Naive thymus-derived CD8-positive, alpha-beta T cell (primary cell): ENCODE data around the gene ZPBP. TPM values are rescaled to one million over a fixed set of nuclear protein-coding genes. Genes with fewer than 3 reads are reported as not detected.
A peak's percentile ranks its signal among the peaks of the same experiment; 100 is the strongest.
"Not testable (repeated sequence)": the region's sequence is repeated elsewhere in the genome, so short reads cannot be mapped to it uniquely, and the experiment has no call there.

Experiments
- ATAC-seq, 2 donors: fragments of 150-1000 bp; cut with Tn5 transposase in 1 of 2; sonication (Bioruptor Pico), chemical (Tn5 transposase) in 1 of 2; 1 replicate in 1 of 2; 2 replicates in 1 of 2; pipeline ENCODE4 v1.10.0; 2021; ENCODE audit warnings: mild to moderate bottlenecking in 2 of 2, moderate library complexity in 2 of 2
- POLR2A ChIA-PET: fragments of 350-600 bp; sonication (Branson Sonifier 250); formaldehyde crosslinking; loops from one replicate; lab custom pipeline; 2021; ENCODE audit warnings: antibody characterized with exemption; lab: Charles Lee
- DNase-seq, 10 donors: peaks; one replicate each; pipeline versions ENCODE4 v3.0.0 to v3.0.0-alpha.2; 2020 to 2022
- H3K27ac Mint-ChIP-seq, 10 donors: one replicate each; pipeline ENCODE4 v1.8.0; 2020 to 2022; ENCODE audit warnings: mild to moderate bottlenecking in 10 of 10, mixed read lengths in 10 of 10, moderate library complexity in 4 of 10, inconsistent platforms in 1 of 10
- H3K27me3 Mint-ChIP-seq, 5 donors: one replicate each; pipeline ENCODE4 v1.8.0; 2021 to 2022; ENCODE audit warnings: mixed read lengths in 5 of 5
- H3K36me3 Mint-ChIP-seq, 3 donors: one replicate each; pipeline ENCODE4 v1.8.0; 2020 to 2022; ENCODE audit warnings: mixed read lengths in 3 of 3, mild to moderate bottlenecking in 2 of 3, inconsistent platforms in 1 of 3
- H3K4me1 Mint-ChIP-seq, 4 donors: one replicate each; pipeline ENCODE4 v1.8.0; 2021 to 2022; ENCODE audit warnings: mixed read lengths in 4 of 4
- H3K4me3 Mint-ChIP-seq, 10 donors: one replicate each; pipeline ENCODE4 v1.8.0; 2020 to 2022; ENCODE audit warnings: mild to moderate bottlenecking in 10 of 10, mixed read lengths in 10 of 10, moderate library complexity in 6 of 10, inconsistent platforms in 1 of 10
- H3K9me3 Mint-ChIP-seq, 9 donors: one replicate each; pipeline ENCODE4 v1.8.0; 2020 to 2022; ENCODE audit warnings: mixed read lengths in 9 of 9, mild to moderate bottlenecking in 3 of 9, inconsistent platforms in 1 of 9, moderate library complexity in 1 of 9
- polyA plus RNA-seq, 3 donors: library from polyadenylated mRNA; unstranded; fragments of 300-500 nt; fragmentation: Illumina TruSeq; gene quantifications; one replicate each; pipeline ENCODE4 v1.2.3, GENCODE V29; 2021
- total RNA-seq, 8 experiments: library from RNA in 2 of 8; stranded (reverse) in 2 of 8; gene quantifications; one replicate each; pipeline ENCODE4 v1.2.3 and lab custom pipeline; 2021 to 2026

Gene ZPBP
- total and polyA plus RNA-seq, 5 experiments from 2014 or later: not detected

DNA sequence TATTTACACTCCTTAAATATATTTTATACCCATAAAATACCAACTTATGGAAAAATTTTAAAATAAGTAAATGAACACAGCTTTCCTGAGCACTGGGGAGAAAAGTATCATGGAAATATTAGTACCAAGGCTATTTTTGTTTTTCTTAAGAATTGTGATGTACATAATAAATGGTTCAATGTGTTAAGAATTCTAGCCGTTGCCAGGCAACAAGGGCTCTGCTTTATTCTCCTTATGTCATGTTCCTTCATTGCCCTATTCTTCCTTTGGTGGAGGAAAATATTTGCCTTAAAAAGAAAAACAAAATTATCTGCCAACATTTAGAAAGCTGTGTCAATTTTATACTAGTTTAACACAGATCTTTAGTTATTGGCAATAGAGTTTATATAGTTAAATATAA is 2.6 kb upstream of the ZPBP start:
- H3K4me1 Mint-ChIP-seq: peaks cover 6 to 10% (median 8%) of the 10 kb centered on the region in 4 donors
- POLR2A ChIA-PET: no interaction called here
- no peaks in the 10 kb centered on the region for H3K9me3 Mint-ChIP-seq

DNA sequence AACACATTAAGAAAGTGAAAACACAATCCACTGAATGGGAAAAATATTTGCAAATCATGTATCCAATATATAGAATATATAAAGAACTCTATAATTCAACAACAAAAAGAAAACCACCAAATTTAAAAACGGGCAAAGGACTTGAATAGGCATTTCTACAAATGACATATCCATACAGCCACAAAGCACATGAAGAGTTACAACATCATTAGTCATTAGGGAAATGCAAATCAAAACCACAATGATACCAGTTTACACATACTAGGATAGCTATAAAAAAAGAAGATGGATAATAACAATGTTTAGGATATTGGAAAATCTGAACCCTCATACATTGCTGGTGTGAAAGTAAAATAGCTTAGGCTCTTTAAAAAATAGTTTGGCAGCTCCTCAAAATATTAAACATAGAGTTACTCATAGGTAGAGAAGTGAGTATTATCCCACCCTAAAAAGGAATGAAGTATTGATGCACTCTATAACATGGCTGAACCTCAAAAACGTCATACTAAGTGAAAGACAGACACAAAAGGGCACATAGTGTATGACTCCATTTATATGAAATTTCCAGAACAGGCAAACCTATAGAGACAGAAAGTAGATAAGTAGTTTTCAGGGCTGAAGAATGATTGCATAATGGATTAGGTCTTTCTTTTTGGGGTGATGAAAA is 4.5 kb downstream of the ZPBP start:
- DNase-seq (no peak), ATAC-seq (no peak)
- Mint-ChIP-seq H3K4me3 (no peak overlapping the region), H3K9me3 (no peaks in the 10 kb centered on the region), H3K27ac (peak overlapping the region in 1 of 10 donors; percentile 15), H3K27me3 (no peaks in the 10 kb centered on the region), H3K36me3 (no peaks in the 10 kb centered on the region), H3K4me1 (peaks cover 6 to 10% (median 8%) of the 10 kb centered on the region in 4 donors)
- POLR2A ChIA-PET: no interaction called here

More for the DNA sequence above, 2.6 kb upstream of the ZPBP start:
- ATAC-seq (no peak), DNase-seq (no peak)
- H3K27me3 Mint-ChIP-seq: no peaks in the 10 kb centered on the region
- no peak overlapping the region for H3K4me3 Mint-ChIP-seq
- no peak overlapping the region for H3K27ac Mint-ChIP-seq
- H3K36me3 Mint-ChIP-seq: no peaks in the 10 kb centered on the region

DNA sequence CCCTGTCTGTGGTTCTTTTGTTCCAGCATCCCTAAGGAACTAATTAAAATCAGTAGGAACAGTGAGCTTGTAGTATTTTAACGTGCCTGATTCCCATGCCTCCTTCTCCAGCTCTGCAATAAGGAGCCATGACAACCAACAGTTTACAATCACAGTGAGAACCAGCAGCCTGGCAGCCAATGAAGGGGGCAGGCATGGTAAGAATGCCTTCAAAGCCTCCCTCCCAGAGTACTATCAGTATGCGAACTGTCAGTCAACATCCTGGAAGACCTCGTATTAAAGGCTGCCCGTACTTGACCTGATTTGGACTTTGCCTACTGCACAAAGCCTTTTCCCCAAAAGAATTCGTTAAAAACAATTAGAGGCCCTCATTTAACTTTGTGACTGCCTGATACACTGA is 7.7 kb downstream of the ZPBP start:
- DNase-seq (no peak), ATAC-seq (no peak)
- no peaks in the 10 kb centered on the region for H3K36me3 Mint-ChIP-seq
- H3K4me1 Mint-ChIP-seq: no peaks in the 10 kb centered on the region
- peaks cover 0 to 5% (median 2%) of the 10 kb centered on the region in 5 donors for H3K27me3 Mint-ChIP-seq
- POLR2A ChIA-PET: no interaction called here
- no peak overlapping the region for H3K4me3 Mint-ChIP-seq
- no peaks in the 10 kb centered on the region for H3K9me3 Mint-ChIP-seq
- H3K27ac Mint-ChIP-seq: no peak overlapping the region

DNA sequence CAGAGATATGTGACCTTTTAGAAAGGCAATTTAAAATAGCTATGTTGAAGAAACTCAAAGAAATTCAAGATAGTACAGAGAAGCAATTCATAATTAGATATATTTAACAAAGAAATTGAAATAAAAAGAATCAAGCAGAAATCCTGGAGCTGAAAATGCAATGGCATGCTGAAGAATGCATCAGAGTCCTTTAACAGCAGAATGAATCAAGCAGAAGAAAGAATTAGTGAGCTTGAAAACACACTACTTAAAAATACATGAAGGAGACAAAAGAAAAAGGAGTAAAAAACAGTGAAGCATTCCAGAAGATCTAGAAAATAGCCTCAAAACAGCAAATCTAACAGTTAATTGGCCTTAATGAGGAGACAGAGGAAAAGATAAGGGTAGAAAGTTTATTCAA is 20.0 kb downstream of the ZPBP start:
- Mint-ChIP-seq H3K27ac (no peak overlapping the region), H3K36me3 (peaks cover 2 to 27% (median 17%) of the 10 kb centered on the region in 3 donors), H3K4me3 (no peak overlapping the region), H3K27me3 (peaks cover 0 to 23% (median 6%) of the 10 kb centered on the region in 5 donors), H3K4me1 (peaks cover 15 to 21% (median 20%) of the 10 kb centered on the region in 4 donors), H3K9me3 (peaks cover 10 to 36% (median 21%) of the 10 kb centered on the region in 9 donors)
- POLR2A ChIA-PET: no interaction called here
- no peak for DNase-seq
- ATAC-seq: no peak

DNA sequence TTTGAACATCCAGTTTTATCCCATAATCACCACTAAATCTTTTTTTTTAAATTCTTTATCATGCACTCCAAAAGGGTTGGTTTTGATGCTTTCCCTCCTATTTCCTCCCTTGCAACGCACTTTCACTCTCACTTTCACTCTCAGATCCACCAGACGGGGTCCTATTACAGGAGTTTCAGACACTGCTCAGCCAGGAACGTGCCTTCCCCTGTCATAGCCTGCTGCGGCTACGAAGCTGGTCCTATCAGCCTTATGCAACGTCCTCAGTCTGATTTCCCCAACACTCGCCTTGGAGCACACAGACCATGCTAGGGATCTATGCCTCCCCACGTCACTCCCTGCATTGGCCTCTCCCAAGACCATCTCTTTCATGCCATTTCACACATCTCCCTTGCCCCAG is 23.4 kb downstream of the ZPBP start:
- Mint-ChIP-seq H3K4me3 (peak overlapping the region; percentile 80 to 98 (median 88)), H3K27me3 (peaks cover 0 to 10% (median 3%) of the 10 kb centered on the region in 5 donors), H3K36me3 (peaks cover 2 to 26% (median 20%) of the 10 kb centered on the region in 3 donors), H3K4me1 (peaks cover 15 to 30% (median 25%) of the 10 kb centered on the region in 4 donors), H3K9me3 (peaks cover 12 to 35% (median 20%) of the 10 kb centered on the region in 9 donors), H3K27ac (peak overlapping the region; percentile 87 to 99 (median 96))
- ATAC-seq (peak; percentile 69 to 82), DNase-seq (peak in 7 of 10 donors; percentile 7 to 46 (median 33))
- POLR2A ChIA-PET: interaction anchor here (2.7 kb wide), 1 partner anchor 23 kb away, joined by 10 read pairs; no protein-coding TSS in a partner anchor

DNA sequence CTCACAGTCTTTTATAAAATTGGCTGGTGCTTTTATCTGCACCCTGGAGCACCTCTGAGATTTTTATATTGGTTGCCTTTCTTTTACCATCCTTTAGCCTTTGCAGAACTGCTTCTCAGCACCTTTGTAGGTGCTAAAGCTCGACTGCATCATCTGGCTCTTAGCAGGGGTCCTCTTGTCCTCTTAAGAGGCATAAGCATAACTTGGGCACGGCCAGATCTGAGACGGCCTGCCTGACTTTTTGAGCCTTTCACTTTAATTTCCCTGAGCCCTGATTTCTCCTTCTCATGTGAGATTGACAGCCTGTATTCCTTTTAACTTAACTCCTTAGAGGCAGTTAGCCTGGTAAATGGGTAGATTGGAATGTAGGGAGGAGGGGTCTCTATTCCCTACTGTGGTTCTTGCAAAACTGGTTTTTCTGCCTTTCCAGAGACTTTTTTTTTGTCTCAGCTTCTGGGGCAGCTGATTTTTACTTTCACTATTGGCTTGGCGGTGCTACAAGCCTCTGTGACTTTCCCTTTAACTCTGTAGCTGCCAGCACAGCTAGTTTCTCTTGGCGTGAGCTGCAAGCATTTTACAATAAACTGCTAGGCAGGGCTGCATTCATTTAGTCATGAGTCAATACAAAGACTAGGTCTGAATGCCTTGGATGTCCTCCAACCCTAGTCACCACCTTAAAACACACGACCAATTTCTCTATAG is 24.0 kb downstream of the ZPBP start:
- POLR2A ChIA-PET: interaction anchor here (1.4 to 2.7 kb wide), 2 partner anchors 23 to 138 kb away, joined by 3 to 10 read pairs; no protein-coding TSS in a partner anchor
- Mint-ChIP-seq H3K27ac (peak overlapping the region; percentile 87 to 99 (median 96)), H3K36me3 (peaks cover 2 to 21% (median 21%) of the 10 kb centered on the region in 3 donors), H3K27me3 (peaks cover 0 to 7% (median 0%) of the 10 kb centered on the region in 5 donors), H3K4me3 (peak overlapping the region; percentile 80 to 98 (median 88)), H3K4me1 (peaks cover 15 to 30% (median 25%) of the 10 kb centered on the region in 4 donors), H3K9me3 (peaks cover 8 to 33% (median 17%) of the 10 kb centered on the region in 9 donors)
- peak in 8 of 10 donors; percentile 2 to 67 (median 44) for DNase-seq
- peak; percentile 70 to 75 for ATAC-seq

DNA sequence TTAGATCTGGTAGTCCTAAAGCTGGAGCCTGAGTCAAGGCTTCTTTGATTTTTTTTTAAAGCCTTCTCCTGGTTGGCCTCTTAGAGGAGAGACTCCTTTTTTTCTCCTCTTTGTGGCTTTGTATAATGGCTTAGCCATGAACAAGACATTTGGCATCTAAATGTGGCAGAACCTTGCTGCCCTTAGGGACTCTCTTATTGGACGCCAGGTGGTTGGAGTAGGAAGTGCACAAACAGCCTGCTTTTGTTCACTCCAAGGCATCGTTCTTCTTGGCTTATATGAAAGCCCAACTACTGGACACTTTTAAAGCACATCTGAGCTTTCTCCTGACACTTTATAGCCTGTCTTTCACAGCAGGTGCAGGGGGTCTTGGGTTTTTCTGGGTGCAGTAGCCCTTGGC is 25.0 kb downstream of the ZPBP start:
- H3K9me3 Mint-ChIP-seq: peaks cover 2 to 34% (median 16%) of the 10 kb centered on the region in 9 donors
- peaks cover 0 to 18% (median 16%) of the 10 kb centered on the region in 3 donors for H3K36me3 Mint-ChIP-seq
- H3K4me3 Mint-ChIP-seq: peak overlapping the region; percentile 80 to 98 (median 88)
- peak overlapping the region; percentile 87 to 99 (median 96) for H3K27ac Mint-ChIP-seq
- POLR2A ChIA-PET: interaction anchor here (1.4 to 2.7 kb wide), 2 partner anchors 24 to 139 kb away, joined by 3 to 10 read pairs; no protein-coding TSS in a partner anchor
- peaks cover 15 to 30% (median 25%) of the 10 kb centered on the region in 4 donors for H3K4me1 Mint-ChIP-seq
- ATAC-seq (peak; percentile 59 to 69), DNase-seq (peak in 7 of 10 donors; percentile 5 to 61 (median 16))
- peaks cover 0 to under 1% (median 0%) of the 10 kb centered on the region in 5 donors for H3K27me3 Mint-ChIP-seq

DNA sequence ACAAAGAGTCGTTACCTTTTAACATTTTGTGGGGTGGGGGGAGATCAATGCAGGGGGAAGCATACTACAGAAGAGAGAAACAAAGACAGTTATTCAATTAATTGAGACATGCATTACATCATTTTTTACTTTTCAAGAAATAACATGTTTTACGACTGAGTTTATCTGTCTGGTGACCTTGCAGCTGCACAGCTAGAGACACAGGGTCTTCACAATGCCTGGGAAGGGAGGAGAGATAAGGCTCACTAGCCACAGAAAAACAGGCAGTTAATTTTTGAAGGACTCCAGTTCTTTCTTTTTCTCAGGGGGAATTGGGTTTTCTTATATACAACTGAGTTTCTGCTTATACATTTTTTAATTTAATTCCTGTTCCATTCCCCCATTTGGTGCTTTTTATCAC is 30.1 kb downstream of the ZPBP start:
- H3K36me3 Mint-ChIP-seq: peaks cover 0 to 14% (median 8%) of the 10 kb centered on the region in 3 donors
- H3K27ac Mint-ChIP-seq: no peak overlapping the region
- ATAC-seq (no peak), DNase-seq (no peak)
- H3K4me3 Mint-ChIP-seq: no peak overlapping the region
- POLR2A ChIA-PET: no interaction called here
- peaks cover 0 to 8% (median 3%) of the 10 kb centered on the region in 4 donors for H3K4me1 Mint-ChIP-seq
- H3K9me3 Mint-ChIP-seq: peaks cover 7 to 30% (median 18%) of the 10 kb centered on the region in 9 donors
- H3K27me3 Mint-ChIP-seq: peaks cover 0 to 8% (median 0%) of the 10 kb centered on the region in 5 donors

DNA sequence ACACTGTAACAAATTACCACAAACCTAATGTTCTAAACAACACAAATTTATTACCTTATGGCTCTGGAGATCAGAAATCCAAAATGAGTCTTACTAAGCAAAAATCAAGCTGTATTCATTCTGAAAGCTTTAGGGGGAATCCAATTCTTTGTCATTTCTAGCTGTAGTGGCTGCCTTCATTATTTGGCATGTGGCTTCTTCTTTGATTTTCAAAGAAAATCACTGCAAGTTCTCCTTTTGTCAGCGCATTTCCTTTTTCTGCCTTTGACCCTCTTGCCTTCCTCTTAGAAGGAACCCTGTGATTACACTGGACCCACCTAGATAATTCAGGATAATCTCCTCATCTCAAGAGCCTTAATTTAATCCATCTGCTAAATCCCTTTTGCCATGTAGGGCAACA is 36.9 kb downstream of the ZPBP start:
- H3K9me3 Mint-ChIP-seq: no peaks in the 10 kb centered on the region
- H3K36me3 Mint-ChIP-seq: no peaks in the 10 kb centered on the region
- H3K4me1 Mint-ChIP-seq: no peaks in the 10 kb centered on the region
- ATAC-seq (no peak), DNase-seq (no peak)
- peaks cover 2 to 28% (median 5%) of the 10 kb centered on the region in 5 donors for H3K27me3 Mint-ChIP-seq
- H3K4me3 Mint-ChIP-seq: no peak overlapping the region
- POLR2A ChIA-PET: no interaction called here
- H3K27ac Mint-ChIP-seq: no peak overlapping the region

DNA sequence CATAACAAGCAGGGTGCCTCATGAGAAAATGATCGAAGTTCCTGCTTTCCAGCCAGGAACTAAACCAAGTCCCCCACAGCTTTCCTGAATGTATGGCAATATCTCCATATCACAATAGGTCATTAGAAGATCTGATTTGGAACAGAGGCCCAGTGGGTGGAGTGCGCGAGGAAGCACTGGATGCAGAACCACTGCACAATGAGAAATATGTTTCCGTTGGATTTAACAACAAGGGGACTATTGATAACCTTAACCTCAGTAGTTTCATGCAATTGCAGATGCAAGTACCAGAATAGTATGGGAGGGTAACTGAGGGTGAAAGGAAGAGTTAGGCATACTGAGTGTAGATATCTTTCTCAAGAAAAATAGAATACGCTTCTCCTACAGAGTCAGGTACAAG is 45.3 kb downstream of the ZPBP start:
- H3K36me3 Mint-ChIP-seq: peaks cover 0 to 25% (median 22%) of the 10 kb centered on the region in 3 donors
- H3K4me1 Mint-ChIP-seq: no peaks in the 10 kb centered on the region
- no peak for ATAC-seq
- no peak for DNase-seq
- POLR2A ChIA-PET: interaction anchor here (0.6 kb wide), 1 partner anchor 118 kb away, joined by 3 read pairs; no protein-coding TSS in a partner anchor
- peaks cover 0 to 43% (median 25%) of the 10 kb centered on the region in 9 donors for H3K9me3 Mint-ChIP-seq
- H3K27ac Mint-ChIP-seq: no peak overlapping the region
- H3K4me3 Mint-ChIP-seq: no peak overlapping the region
- H3K27me3 Mint-ChIP-seq: peaks cover 12 to 63% (median 31%) of the 10 kb centered on the region in 5 donors

DNA sequence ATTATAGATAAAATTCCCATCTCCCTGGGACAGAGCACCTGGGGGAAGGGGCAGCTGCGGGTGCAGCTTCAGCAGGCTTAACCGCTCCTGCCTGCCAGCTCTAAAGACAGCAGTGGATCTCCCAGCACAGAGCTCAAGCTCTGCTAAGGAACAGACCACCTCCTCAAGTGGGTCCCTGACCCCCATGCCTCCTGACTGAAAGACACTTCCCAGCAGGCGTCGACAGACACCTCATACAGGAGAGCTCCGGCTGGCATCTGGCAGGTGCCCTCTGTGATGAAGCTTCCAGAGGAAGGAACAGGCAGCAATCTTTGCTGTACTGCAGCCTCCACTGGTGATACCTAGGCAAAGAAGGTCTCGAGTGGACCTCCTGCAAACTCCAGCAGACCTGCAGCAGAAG is 51.9 kb downstream of the ZPBP start:
- not testable (repeated sequence) for DNase-seq

DNA sequence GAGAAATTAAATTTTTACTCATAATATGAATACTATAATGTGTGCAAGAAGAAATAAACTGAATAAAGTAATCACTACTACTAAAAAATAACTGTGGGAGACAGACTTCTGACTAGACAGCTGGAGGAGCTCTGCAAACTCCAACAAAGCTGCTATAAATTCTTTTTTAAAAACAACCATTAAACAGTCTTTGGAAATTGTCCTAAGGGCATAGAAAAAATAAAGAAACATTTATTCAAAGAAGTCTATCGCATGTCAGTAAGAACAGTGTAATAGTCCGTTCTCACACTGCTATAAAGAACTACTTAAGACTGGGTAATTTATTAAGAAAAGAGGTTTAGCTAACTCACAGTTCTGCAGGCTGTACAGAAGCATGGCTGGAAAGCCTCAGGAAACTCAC is 56.0 kb downstream of the ZPBP start:
- DNase-seq (no peak), ATAC-seq (no peak)
- POLR2A ChIA-PET: no interaction called here
- H3K36me3 Mint-ChIP-seq: no peaks in the 10 kb centered on the region
- H3K27me3 Mint-ChIP-seq: peaks cover 15 to 29% (median 19%) of the 10 kb centered on the region in 5 donors
- H3K4me1 Mint-ChIP-seq: no peaks in the 10 kb centered on the region
- no peaks in the 10 kb centered on the region for H3K9me3 Mint-ChIP-seq
- H3K27ac Mint-ChIP-seq: no peak overlapping the region
- no peak overlapping the region for H3K4me3 Mint-ChIP-seq

More for the DNA sequence above, 51.9 kb downstream of the ZPBP start:
- ATAC-seq, H3K27ac Mint-ChIP-seq, H3K4me3 Mint-ChIP-seq, H3K4me1 Mint-ChIP-seq, POLR2A ChIA-PET: not testable (repeated sequence)
- Mint-ChIP-seq H3K27me3 (peaks cover 19 to 41% (median 34%) of the 10 kb centered on the region in 5 donors), H3K36me3 (peaks cover 0 to 18% (median 17%) of the 10 kb centered on the region in 3 donors), H3K9me3 (peaks cover 0 to 31% (median 18%) of the 10 kb centered on the region in 9 donors)
